WTC11 (cell line): ENCODE data around the gene DECR2.

Source experiments
- AFF4 ChIP-seq: sonication (generic); formaldehyde crosslinking; IDR thresholded peaks from 2 replicates; pipeline ENCODE4 v1.8.1; 2023; ENCODE audit warnings: mild to moderate bottlenecking, missing genetic modification reagents, borderline replicate concordance
- ATF1 ChIP-seq: sonication (generic); formaldehyde crosslinking; IDR thresholded peaks from 2 replicates; pipeline ENCODE4 v1.8.1; 2023; ENCODE audit warnings: mild to moderate bottlenecking, moderate library complexity, missing genetic modification reagents
- ELF4 ChIP-seq: sonication (generic); formaldehyde crosslinking; IDR thresholded peaks from 2 replicates; pipeline ENCODE4 v1.8.1; 2022; ENCODE audit warnings: low read depth, mild to moderate bottlenecking, moderate library complexity, missing genetic modification reagents
- MAX ChIP-seq: sonication (generic); formaldehyde crosslinking; IDR thresholded peaks from 2 replicates; pipeline ENCODE4 v1.8.0; 2022; ENCODE audit warnings: mild to moderate bottlenecking, missing genetic modification reagents
- NR3C1 ChIP-seq: sonication (generic); formaldehyde crosslinking; conservative IDR thresholded peaks from 2 replicates; pipeline ENCODE4 v1.8.1; 2023; ENCODE audit warnings: low read depth, mild to moderate bottlenecking, missing genetic modification reagents
- PRDM15 ChIP-seq: sonication (generic); formaldehyde crosslinking; IDR thresholded peaks from 2 replicates; pipeline ENCODE4 v1.8.0; 2022; ENCODE audit warnings: missing genetic modification reagents
- SP1 ChIP-seq: sonication (generic); formaldehyde crosslinking; conservative IDR thresholded peaks from 2 replicates; pipeline ENCODE4 v1.8.1; 2022; ENCODE audit warnings: missing genetic modification reagents
- TEAD1 ChIP-seq: sonication (generic); formaldehyde crosslinking; IDR thresholded peaks from 2 replicates; pipeline ENCODE4 v1.8.0; 2022; ENCODE audit warnings: mild to moderate bottlenecking, missing genetic modification reagents
- TP53 ChIP-seq: sonication (generic); formaldehyde crosslinking; IDR thresholded peaks from 2 replicates; pipeline ENCODE4 v1.8.1; 2023; ENCODE audit warnings: mild to moderate bottlenecking, missing genetic modification reagents
- ZBTB21 ChIP-seq: sonication (generic); formaldehyde crosslinking; IDR thresholded peaks from 2 replicates; pipeline ENCODE4 v1.8.1; 2023; ENCODE audit warnings: mild to moderate bottlenecking, missing genetic modification reagents, borderline replicate concordance
- ZNF396 ChIP-seq: fragments of 250-450 bp; sonication (Bioruptor Pico); IDR thresholded peaks from 2 replicates; pipeline ENCODE4 v1.8.0; 2021; ENCODE audit warnings: mild to moderate bottlenecking, moderate library complexity, borderline replicate concordance
- TF ChIP-seq, protein P1 (sequence below): fragments of 200-600 bp; IDR thresholded peaks from 2 replicates; pipeline ENCODE4 v1.8.0; 2022; ENCODE audit warnings: antibody characterized with exemption
- TF ChIP-seq, protein P2 (sequence below): sonication (generic); formaldehyde crosslinking; IDR thresholded peaks from 2 replicates; pipeline ENCODE4 v1.8.1; 2023; ENCODE audit warnings: mild to moderate bottlenecking, missing genetic modification reagents, moderate library complexity
- TF ChIP-seq, protein P3 (sequence below): sonication (generic); formaldehyde crosslinking; IDR thresholded peaks from 2 replicates; pipeline ENCODE4 v1.8.1; 2022; ENCODE audit warnings: mild to moderate bottlenecking, moderate library complexity, missing genetic modification reagents

DNA sequence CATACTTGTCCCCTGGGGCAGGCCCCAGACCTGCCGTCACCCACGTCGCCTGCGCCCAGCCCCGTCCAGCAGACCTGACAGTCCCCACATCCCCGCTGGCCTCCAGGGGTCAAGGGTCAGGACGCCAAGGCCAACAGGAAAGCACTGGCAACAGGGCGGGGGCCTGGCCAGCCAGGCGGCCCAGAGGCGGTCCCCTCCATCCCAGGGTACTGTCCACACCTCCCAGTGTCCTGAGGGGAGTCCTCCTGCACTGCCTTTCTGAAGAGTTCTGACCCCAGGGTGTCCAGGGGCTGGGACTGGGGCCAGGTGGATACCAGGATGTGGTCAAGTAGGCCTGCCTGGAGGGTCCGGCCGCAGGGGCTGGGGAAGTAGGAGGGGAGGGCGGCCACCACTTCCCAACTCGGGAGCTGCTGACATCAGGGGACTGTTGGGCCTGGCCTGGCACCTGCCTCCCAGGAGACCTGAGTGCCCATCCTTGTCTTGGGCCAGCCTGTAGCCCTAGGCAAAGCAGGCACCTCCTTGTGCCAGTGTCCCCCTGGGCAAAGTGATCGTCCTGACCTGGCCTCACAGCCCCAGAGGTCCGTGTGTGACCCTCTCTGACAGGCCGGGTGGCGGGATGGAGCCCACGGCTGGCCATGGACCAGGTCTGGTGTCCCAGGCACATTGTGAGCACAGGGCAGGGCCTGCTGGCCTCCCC lies 42.5 kb upstream of the DECR2 start:
- TF ChIP-seq ZBTB21 (CRISPR knock-in tag): no peak
- TF ChIP-seq, protein P1, sequence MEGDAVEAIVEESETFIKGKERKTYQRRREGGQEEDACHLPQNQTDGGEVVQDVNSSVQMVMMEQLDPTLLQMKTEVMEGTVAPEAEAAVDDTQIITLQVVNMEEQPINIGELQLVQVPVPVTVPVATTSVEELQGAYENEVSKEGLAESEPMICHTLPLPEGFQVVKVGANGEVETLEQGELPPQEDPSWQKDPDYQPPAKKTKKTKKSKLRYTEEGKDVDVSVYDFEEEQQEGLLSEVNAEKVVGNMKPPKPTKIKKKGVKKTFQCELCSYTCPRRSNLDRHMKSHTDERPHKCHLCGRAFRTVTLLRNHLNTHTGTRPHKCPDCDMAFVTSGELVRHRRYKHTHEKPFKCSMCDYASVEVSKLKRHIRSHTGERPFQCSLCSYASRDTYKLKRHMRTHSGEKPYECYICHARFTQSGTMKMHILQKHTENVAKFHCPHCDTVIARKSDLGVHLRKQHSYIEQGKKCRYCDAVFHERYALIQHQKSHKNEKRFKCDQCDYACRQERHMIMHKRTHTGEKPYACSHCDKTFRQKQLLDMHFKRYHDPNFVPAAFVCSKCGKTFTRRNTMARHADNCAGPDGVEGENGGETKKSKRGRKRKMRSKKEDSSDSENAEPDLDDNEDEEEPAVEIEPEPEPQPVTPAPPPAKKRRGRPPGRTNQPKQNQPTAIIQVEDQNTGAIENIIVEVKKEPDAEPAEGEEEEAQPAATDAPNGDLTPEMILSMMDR: no peak
- TF ChIP-seq, protein P2, sequence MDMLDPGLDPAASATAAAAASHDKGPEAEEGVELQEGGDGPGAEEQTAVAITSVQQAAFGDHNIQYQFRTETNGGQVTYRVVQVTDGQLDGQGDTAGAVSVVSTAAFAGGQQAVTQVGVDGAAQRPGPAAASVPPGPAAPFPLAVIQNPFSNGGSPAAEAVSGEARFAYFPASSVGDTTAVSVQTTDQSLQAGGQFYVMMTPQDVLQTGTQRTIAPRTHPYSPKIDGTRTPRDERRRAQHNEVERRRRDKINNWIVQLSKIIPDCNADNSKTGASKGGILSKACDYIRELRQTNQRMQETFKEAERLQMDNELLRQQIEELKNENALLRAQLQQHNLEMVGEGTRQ (CRISPR knock-in tag): no peak
- TF ChIP-seq AFF4 (CRISPR knock-in tag): no peak
- no peak for TF ChIP-seq TP53 (CRISPR knock-in tag)
- TF ChIP-seq SP1 (CRISPR knock-in tag): no peak
- no peak for TF ChIP-seq ZNF396 (CRISPR knock-in tag)
- no peak for TF ChIP-seq ELF4
- TF ChIP-seq PRDM15 (CRISPR knock-in tag): no peak
- TF ChIP-seq, protein P3, sequence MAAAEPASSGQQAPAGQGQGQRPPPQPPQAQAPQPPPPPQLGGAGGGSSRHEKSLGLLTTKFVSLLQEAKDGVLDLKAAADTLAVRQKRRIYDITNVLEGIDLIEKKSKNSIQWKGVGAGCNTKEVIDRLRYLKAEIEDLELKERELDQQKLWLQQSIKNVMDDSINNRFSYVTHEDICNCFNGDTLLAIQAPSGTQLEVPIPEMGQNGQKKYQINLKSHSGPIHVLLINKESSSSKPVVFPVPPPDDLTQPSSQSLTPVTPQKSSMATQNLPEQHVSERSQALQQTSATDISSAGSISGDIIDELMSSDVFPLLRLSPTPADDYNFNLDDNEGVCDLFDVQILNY (CRISPR knock-in tag): no peak
- TF ChIP-seq MAX (CRISPR knock-in tag): no peak
- TF ChIP-seq ATF1 (CRISPR knock-in tag): no peak
- no peak for TF ChIP-seq TEAD1 (CRISPR knock-in tag)
- no peak for TF ChIP-seq NR3C1 (CRISPR knock-in tag)
